MCF 10A (cell line): ENCODE results near the gene GAA. TPM values are rescaled to one million over a fixed set of nuclear protein-coding genes. Genes with fewer than 3 reads are reported as not detected.

Experiments used
- BruUV-seq: library from RNA; stranded (reverse); fragments of 400-500 nt; replicated peaks from 2 replicates; lab custom pipeline; 2021; lab: Mats Ljungman, UMichigan
- CTCF ChIA-PET: fragments of 300-600 bp; sonication (Branson Sonifier 250); formaldehyde crosslinking; extraction: SDS; loops from one replicate; lab custom pipeline; 2021; ENCODE audit warnings: antibody characterized with exemption, inconsistent platforms; lab: Yijun Ruan, JAX
- POLR2A ChIA-PET: fragments of 300-600, 350-650 bp; sonication (Branson Sonifier 250); formaldehyde crosslinking; extraction: SDS; loops from one replicate; lab custom pipeline; 2020; ENCODE audit warnings: antibody characterized with exemption, inconsistent platforms; lab: Yijun Ruan, JAX
- DNase-seq: peaks from one replicate; pipeline ENCODE4 v3.0.0-alpha.2; 2018; ENCODE audit not compliant: unreplicated experiment
- H3K27ac Mint-ChIP-seq: one replicate; pipeline ENCODE4 v1.8.0; 2022; ENCODE audit warnings: mild to moderate bottlenecking, low read depth, mixed read lengths; ENCODE audit not compliant: unreplicated experiment
- H3K27me3 Mint-ChIP-seq: one replicate; pipeline ENCODE4 v1.8.0; 2022; ENCODE audit warnings: mixed read lengths; ENCODE audit not compliant: insufficient read depth, unreplicated experiment
- H3K36me3 Mint-ChIP-seq: one replicate; pipeline ENCODE4 v1.8.0; 2022; ENCODE audit warnings: mild to moderate bottlenecking, moderate library complexity, mixed read lengths; ENCODE audit not compliant: insufficient read depth, unreplicated experiment
- H3K4me1 Mint-ChIP-seq: one replicate; pipeline ENCODE4 v1.8.0; 2022; ENCODE audit warnings: mixed read lengths; ENCODE audit not compliant: insufficient read depth, unreplicated experiment
- H3K4me3 Mint-ChIP-seq: one replicate; pipeline ENCODE4 v1.8.0; 2022; ENCODE audit warnings: mild to moderate bottlenecking, moderate library complexity, mixed read lengths; ENCODE audit not compliant: unreplicated experiment
- H3K9me3 Mint-ChIP-seq: one replicate; pipeline ENCODE4 v1.8.0; 2022; ENCODE audit warnings: mixed read lengths; ENCODE audit not compliant: unreplicated experiment
- intact Hi-C: fragments of 100-400 bp; cut with micrococcal nuclease; formaldehyde crosslinking; loops from 2 replicates; pipeline ENCODE4 v1.14.1; 2022
- total RNA-seq: library from RNA; stranded (reverse); gene quantifications from 2 replicates; pipeline ENCODE4 v1.2.3, GENCODE V29; 2022
- TF ChIP-seq, protein P1 (sequence below): fragments of 200-600 bp; IDR thresholded peaks from one replicate; pipeline ENCODE4 v1.8.0; 2022; ENCODE audit warnings: antibody characterized with exemption, mild to moderate bottlenecking; ENCODE audit not compliant: unreplicated experiment

Gene GAA
- total RNA-seq, 1 experiment from 2014 or later: 26.0 TPM

DNA sequence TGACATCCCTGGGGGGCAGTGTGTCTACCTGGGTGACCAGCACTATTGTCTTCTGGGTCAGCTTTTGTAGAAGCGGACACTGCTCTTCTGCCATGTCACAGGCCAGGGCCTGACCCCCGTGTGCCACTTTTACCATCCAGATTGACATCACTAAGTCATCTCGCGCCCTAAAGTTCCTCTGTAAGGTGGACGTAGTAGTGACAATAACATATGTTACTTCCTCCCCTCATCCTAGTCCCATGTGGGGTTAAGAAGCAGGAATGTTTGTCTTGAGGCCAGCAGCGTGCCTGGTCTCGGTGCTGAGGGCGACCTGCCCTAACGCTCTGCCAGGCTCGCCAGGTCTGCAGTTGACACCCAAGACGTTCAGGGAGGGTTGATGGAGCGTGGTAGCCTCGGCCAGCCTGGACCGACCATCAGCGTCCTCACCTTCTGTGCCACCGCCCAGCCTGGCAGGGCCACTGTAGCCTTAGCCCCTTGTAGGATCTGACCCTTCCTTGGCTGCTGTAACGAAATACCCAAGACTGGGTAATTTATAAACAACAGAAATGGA, 20.7 kb downstream of the GAA start:
- CTCF ChIA-PET: interaction anchor here (0.6 kb wide), 1 partner anchor 172 kb away, joined by 5 read pairs; no protein-coding TSS in a partner anchor

DNA sequence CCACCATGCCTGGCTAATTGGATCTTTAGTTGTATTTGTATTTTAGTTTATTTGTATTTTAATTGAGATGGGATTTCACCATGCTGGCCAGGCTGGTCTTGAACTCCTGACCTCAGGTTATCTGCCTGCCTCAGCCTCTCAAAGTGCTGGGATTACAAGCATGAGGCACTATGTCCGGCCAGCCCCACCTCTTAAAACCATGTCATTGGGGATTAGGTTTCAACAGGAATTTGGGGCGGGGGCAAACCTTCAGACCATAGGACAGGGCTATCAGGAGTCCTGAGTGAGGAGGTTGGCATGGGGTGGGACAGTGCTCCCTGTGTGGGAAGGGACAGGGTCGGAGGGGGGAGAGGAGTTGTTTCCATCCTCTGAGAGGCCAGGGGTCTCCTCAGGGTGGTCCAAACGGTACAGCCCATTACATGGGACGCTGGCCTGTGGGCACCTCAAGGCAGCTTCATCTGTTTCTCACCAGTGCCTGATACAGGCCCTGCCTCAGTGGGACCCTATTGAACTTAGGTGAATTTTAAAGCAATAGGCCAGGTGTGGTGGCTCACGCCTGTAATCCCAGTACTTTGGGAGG, 21.6 kb downstream of the GAA start:
- Mint-ChIP-seq H3K4me1 (peaks cover 4% of the 10 kb centered on the region), H3K27me3 (peaks cover 6% of the 10 kb centered on the region), H3K9me3 (no peaks in the 10 kb centered on the region), H3K4me3 (no peak overlapping the region), H3K36me3 (no peaks in the 10 kb centered on the region), H3K27ac (no peak overlapping the region)
- DNase-seq: no peak
- intact Hi-C loops: no loop called here
- POLR2A ChIA-PET: no interaction called here
- TF ChIP-seq, protein P1, sequence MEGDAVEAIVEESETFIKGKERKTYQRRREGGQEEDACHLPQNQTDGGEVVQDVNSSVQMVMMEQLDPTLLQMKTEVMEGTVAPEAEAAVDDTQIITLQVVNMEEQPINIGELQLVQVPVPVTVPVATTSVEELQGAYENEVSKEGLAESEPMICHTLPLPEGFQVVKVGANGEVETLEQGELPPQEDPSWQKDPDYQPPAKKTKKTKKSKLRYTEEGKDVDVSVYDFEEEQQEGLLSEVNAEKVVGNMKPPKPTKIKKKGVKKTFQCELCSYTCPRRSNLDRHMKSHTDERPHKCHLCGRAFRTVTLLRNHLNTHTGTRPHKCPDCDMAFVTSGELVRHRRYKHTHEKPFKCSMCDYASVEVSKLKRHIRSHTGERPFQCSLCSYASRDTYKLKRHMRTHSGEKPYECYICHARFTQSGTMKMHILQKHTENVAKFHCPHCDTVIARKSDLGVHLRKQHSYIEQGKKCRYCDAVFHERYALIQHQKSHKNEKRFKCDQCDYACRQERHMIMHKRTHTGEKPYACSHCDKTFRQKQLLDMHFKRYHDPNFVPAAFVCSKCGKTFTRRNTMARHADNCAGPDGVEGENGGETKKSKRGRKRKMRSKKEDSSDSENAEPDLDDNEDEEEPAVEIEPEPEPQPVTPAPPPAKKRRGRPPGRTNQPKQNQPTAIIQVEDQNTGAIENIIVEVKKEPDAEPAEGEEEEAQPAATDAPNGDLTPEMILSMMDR: no peak
- BruUV-seq: no TSS peak
- CTCF ChIA-PET: interaction anchor here (0.6 to 1.1 kb wide), 3 partner anchors 10 to 1935 kb away, joined by 3 read pairs; no protein-coding TSS in a partner anchor

More for the DNA sequence above, 20.7 kb downstream of the GAA start:
- H3K36me3 Mint-ChIP-seq: no peaks in the 10 kb centered on the region
- POLR2A ChIA-PET: no interaction called here
- intact Hi-C loops: no loop called here
- no peak for DNase-seq
- H3K27me3 Mint-ChIP-seq: no peaks in the 10 kb centered on the region
- no peak overlapping the region for H3K27ac Mint-ChIP-seq
- TF ChIP-seq, protein P1: no peak
- peaks cover 4% of the 10 kb centered on the region for H3K4me1 Mint-ChIP-seq
- H3K4me3 Mint-ChIP-seq: no peak overlapping the region
- no TSS peak for BruUV-seq
- no peaks in the 10 kb centered on the region for H3K9me3 Mint-ChIP-seq

DNA sequence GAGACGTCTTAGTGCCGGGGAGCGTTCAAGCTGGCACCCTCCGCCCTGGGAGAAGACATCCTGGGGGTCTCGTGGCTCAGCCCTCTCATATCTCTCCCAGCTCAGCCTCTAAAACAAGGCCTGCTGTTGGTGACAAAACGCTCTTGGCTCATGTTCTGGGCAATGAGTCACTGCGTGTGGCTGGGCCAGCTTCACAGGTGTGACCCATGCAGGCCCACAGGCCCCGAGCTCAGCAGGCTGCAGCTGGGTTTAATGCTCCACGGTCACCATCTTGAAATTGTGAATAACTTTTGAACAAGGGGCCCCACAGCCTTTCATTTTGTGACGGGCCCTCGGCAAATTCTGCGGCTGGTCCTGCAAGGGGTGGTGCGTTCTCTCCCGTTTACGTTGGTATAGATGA, 22.4 kb downstream of the GAA start:
- ChIA-PET CTCF (interaction anchor here (0.6 to 1.1 kb wide), 3 partner anchors 11 to 42 kb away, joined by 3 read pairs; no protein-coding TSS in a partner anchor), POLR2A (interaction anchor here (0.8 kb wide), 1 partner anchor 14 kb away, joined by 3 read pairs; no protein-coding TSS in a partner anchor)
- no TSS peak for BruUV-seq
- DNase-seq: peak; percentile 41
- no peaks in the 10 kb centered on the region for H3K36me3 Mint-ChIP-seq
- no peak overlapping the region for H3K27ac Mint-ChIP-seq
- H3K27me3 Mint-ChIP-seq: peaks cover 14% of the 10 kb centered on the region
- H3K9me3 Mint-ChIP-seq: no peaks in the 10 kb centered on the region
- TF ChIP-seq, protein P1: no peak
- H3K4me3 Mint-ChIP-seq: no peak overlapping the region
- intact Hi-C loops: no loop called here
- H3K4me1 Mint-ChIP-seq: peaks cover 4% of the 10 kb centered on the region

DNA sequence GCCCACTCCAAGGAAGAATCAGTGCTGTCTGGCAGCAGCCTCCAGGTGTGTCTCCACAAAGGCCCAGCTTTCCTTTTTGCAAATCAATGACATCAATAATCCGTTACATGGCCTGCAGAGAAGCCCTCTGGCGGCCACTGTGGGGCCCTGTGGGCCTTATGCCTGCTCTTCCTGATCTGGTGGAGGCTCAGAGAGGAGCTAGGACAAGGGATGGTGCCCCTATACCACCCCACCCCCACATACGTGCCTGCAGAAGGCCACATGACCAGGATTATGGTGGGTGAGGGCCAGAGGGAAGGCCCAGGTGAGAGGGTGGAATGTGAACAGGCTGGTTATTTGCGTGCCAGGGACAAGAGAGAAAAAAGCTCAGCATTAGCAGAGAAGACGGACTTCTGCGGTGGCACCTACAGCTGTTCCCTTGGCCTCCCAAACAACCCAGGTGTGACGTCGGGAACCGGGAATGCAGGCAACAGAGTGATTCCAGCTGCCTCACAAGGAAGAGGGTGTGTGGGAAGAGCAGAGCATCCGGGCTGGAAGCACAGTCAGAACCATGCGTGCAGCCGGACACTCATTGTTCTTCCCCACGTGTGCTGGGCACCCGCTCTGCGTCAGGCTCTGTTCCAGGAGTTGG, 23.1 kb downstream of the GAA start:
- ChIA-PET CTCF (interaction anchor here (0.5 to 1.1 kb wide), 8 partner anchors 11 to 238 kb away, joined by 3 read pairs; no protein-coding TSS in a partner anchor), POLR2A (interaction anchor here (0.8 kb wide), 1 partner anchor 15 kb away, joined by 3 read pairs; no protein-coding TSS in a partner anchor)
- no peaks in the 10 kb centered on the region for H3K9me3 Mint-ChIP-seq
- no peak overlapping the region for H3K27ac Mint-ChIP-seq
- intact Hi-C loops: no loop called here
- H3K36me3 Mint-ChIP-seq: no peaks in the 10 kb centered on the region
- no peak overlapping the region for H3K4me3 Mint-ChIP-seq
- no TSS peak for BruUV-seq
- peak; percentile 5 for DNase-seq
- H3K4me1 Mint-ChIP-seq: peaks cover 4% of the 10 kb centered on the region
- H3K27me3 Mint-ChIP-seq: peaks cover 18% of the 10 kb centered on the region
- TF ChIP-seq, protein P1: peak; percentile 15
